ENCODE results near the gene BTC.
"Not testable (repeated sequence)": the region's sequence is repeated elsewhere in the genome, so short reads cannot be mapped to it uniquely, and the experiment has no call there.

Gene BTC

GRCh38 chr4:74758551-74759145 lies 35.7 kb downstream of the BTC start:
- no peak for DNase-seq (ENCODE audit: low read depth in 3 of 3)

DNA sequence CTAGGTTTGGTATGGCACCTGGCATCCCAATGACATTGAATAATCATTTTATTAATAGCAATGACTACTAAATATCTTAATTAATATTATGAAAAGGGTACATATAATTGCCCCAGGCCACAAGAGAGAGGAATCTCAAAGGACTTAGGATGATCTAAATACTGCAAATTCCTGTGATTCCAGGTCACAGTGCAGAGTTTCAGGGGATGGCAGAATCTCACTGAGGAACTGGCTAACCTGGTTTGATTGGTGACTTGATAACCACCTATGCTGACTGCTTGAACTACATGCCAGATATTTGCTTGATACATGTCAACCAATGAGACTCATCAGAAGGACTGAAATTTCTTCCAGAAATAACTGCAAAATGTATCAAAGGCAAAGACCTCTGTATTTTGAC lies 37.2 kb downstream of the BTC start:
- no peak for DNase-seq (ENCODE audit: low read depth in 3 of 3)

DNA sequence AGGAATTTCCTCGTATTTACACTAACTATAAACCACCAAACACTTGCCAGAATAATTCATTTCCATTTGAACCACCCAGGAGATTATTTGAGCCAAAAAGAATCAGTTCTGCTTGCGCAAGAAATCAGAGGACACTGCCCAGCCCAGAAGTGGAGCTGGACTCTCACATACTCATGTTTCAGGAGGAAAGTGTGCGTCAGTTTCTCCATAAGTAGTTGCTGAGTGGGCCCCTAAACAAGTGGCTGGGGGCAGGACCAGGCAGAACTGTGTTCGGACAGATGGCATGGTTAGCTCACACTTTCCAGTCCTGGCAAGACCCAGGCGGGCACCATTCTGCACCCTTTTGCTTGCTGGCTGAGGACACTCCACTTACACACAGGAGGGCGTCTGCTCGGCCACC lies 38.8 kb downstream of the BTC start:
- no peak for DNase-seq (ENCODE audit: low read depth in 3 of 3)

DNA sequence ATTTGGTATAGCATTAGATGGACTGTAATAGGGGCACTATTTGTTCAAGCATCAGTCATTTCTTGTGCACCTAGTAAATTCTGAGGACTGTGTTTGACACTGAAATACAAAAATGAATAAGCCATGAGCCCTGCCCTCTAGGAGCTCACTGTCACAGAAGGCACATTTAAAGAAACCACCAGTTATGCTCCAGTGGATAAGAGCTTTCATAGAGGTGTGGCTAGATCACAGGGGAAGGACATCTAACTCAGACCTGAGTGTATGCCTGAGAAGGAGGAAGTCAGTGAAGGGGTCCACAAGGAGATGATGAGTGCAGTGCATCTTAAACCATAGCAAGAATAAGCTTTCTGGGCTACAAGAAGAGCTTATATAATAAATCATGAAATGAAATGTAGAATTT lies 40.1 kb downstream of the BTC start:
- no peak for DNase-seq (ENCODE audit: low read depth in 3 of 3)

GRCh38 chr4:74752798-74753197 lies 41.5 kb downstream of the BTC start:
- no peak for DNase-seq (ENCODE audit: low read depth in 3 of 3)

DNA sequence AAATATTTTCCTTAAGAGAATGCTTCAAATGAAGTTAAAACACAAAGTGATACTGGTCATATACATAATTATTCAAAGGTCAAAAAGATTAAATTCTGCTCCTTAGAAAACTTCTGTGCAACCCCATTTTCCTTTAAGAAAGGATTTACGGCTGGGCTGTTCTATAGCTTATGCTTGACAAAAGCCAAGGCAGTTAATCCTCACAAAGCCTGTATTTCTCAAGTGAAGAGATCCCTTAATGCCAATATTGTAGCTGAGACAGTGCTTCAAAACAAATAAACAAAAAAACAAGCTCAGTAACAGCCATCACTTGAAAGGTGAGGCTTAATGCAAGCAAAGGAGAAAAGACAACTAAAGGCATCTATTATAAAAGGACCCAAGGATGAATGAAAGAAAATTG lies 42.5 kb downstream of the BTC start:
- no peak for DNase-seq (ENCODE audit: low read depth in 3 of 3)

DNA sequence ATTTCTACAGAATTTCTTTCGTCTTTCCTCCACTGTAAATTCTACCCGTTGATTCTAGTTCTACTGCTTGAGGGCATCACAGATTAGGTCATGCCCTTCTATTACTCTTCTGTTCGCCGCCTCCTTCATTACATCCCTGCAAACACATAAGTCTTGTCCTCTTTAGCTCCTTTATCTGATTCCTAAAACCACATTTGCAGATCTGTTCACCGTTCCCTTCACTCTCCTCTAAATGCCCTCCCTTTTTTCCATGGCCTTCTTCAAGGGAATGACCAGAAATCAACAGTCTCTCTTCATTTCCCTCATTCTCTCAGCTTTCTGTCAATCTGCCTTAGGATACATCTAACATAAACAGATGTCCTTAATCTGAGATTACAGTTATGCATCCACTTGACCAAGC lies 43.1 kb downstream of the BTC start:
- DNase-seq (ENCODE audit: low read depth in 3 of 3): no peak

- no peak for DNase-seq (ENCODE audit: low read depth in 3 of 3)
Observed at GRCh38 chr4:74742185-74742584, 52.1 kb downstream of the BTC start.

GRCh38 chr4:74738464-74739143 lies 55.7 kb downstream of the BTC start:
- no peak for DNase-seq (ENCODE audit: low read depth in 3 of 3)

DNA sequence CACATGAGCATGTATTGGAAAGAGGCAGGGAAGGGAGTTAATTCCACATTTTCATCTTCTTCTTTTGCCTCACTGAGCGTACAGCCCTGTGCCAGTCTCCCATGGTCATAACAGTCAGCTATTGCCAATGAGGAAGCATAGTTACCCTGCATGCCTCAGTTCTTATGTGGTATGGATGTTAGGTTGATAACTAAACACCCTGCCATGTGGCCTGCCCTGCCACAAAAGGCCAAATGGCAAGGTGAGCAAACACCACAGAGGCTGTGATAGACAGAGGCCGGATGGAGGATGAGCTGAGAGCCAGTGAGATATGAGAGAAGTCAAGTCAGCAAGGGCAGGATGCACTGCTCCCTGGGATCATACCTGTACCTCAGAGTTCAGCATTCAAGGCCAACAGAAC lies 59.3 kb downstream of the BTC start:
- no peak for DNase-seq (ENCODE audit: low read depth in 3 of 3)

- no peak for DNase-seq (ENCODE audit: low read depth in 3 of 3)
Observed at GRCh38 chr4:74733756-74734155, 60.6 kb downstream of the BTC start.

DNA sequence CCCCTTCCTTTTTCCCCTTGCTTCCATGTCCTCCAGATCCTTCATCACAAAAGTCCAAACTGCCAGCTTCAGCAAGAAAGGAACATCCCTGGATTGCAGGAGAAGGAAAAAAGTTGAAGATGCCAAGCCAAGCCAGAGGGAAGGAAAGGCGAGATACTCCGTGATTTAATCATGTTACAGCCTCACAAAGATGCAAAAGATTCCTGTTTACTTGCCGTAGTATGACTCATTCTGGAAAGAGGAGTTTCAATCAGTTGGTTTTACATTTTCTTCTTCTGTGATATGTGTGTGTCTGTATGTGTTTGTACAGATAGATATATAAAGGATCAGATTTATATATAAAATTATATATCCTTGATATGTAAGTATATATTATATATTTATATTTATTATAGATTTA lies 69.3 kb downstream of the BTC start:
- DNase-seq (ENCODE audit: low read depth in 3 of 3): no peak

DNA sequence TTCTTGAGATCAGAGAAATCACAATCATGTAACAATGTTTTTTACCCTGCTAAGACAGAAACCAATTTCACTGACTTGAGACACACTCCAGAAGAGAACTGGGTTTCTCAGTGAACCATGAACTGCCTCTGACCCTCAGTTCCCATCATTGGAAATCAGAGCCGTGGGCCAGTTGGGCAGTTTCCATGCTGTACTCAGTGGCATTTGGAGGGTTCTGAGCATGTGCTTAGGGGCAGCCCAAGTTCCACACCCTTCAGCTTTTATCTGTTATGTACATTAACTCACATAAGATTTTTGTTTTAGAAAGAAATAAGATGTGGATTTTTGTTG lies 77.9 kb downstream of the BTC start:
- DNase-seq (ENCODE audit: low read depth in 3 of 3): no peak

- no peak for DNase-seq (ENCODE audit: low read depth in 3 of 3)
Observed at GRCh38 chr4:74715706-74716435, 78.5 kb downstream of the BTC start.

- no peak for DNase-seq (ENCODE audit: low read depth in 3 of 3)
Observed at GRCh38 chr4:74714611-74715130, 79.7 kb downstream of the BTC start.

GRCh38 chr4:74708135-74708534 lies 86.2 kb downstream of the BTC start:
- not testable (repeated sequence) for DNase-seq (ENCODE audit: low read depth in 3 of 3)

All from stimulated activated CD4-positive, alpha-beta T cell treated with anti-CD3 and anti-CD28 coated beads, TNF-alpha, amount 100 ng/mL, for 4 hours (primary cell).